SK-N-SH treated with all-trans-retinoic acid at 6 μM for 48 hours (cell line): ENCODE measurements around the gene MED27.

Experiments used
- ATAC-seq: fragments of 200-7000 bp; cut with Tn5 transposase; 3 replicates; pipeline ENCODE4 v1.9.1; 2020; ENCODE audit warnings: mild to moderate bottlenecking, moderate library complexity
- ARNTL ChIP-seq: fragments of 450-650 bp; formaldehyde crosslinking; IDR thresholded peaks from 2 replicates; pipeline ENCODE4 v1.5.0; 2020; ENCODE audit warnings: low read depth, mild to moderate bottlenecking, moderate library complexity, borderline replicate concordance
- BACH2 ChIP-seq: fragments of 250-450 bp; sonication (Bioruptor Pico); IDR thresholded peaks from 2 replicates; pipeline ENCODE4 v1.9.0; 2021; ENCODE audit warnings: mild to moderate bottlenecking, borderline replicate concordance
- CREB5 ChIP-seq: fragments of 250-450 bp; sonication (Bioruptor Pico); IDR thresholded peaks from 2 replicates; pipeline ENCODE4 v1.5.1; 2020; ENCODE audit warnings: low read depth, mild to moderate bottlenecking, moderate library complexity
- CSDC2 ChIP-seq: fragments of 250-450 bp; sonication (Bioruptor Pico); IDR thresholded peaks from 2 replicates; pipeline ENCODE4 v1.5.0; 2020; ENCODE audit warnings: mild to moderate bottlenecking, moderate library complexity
- ESRRG ChIP-seq: fragments of 250-450 bp; sonication (Bioruptor Pico); IDR thresholded peaks from 2 replicates; pipeline ENCODE4 v1.6.1; 2021; ENCODE audit warnings: mild to moderate bottlenecking
- GLIS3 ChIP-seq: fragments of 250-450 bp; sonication (Bioruptor Pico); IDR thresholded peaks from 2 replicates; pipeline ENCODE4 v1.5.0; 2020; ENCODE audit warnings: mild to moderate bottlenecking, moderate library complexity
- ISL1 ChIP-seq: fragments of 250-450 bp; sonication (Bioruptor Pico); IDR thresholded peaks from 2 replicates; pipeline ENCODE4 v2.1.2; 2022; ENCODE audit warnings: mild to moderate bottlenecking, moderate library complexity
- OSR1 ChIP-seq: fragments of 250-450 bp; sonication (Bioruptor Pico); IDR thresholded peaks from 2 replicates; pipeline ENCODE4 v1.8.0; 2022; ENCODE audit warnings: moderate library complexity, mild to moderate bottlenecking, inconsistent platforms
- PATZ1 ChIP-seq: fragments of 250-450 bp; sonication (Bioruptor Pico); IDR thresholded peaks from 2 replicates; pipeline ENCODE4 v1.8.0; 2020; ENCODE audit warnings: mild to moderate bottlenecking, moderate library complexity, borderline replicate concordance
- POU6F1 ChIP-seq: fragments of 250-450 bp; sonication (Bioruptor Pico); IDR thresholded peaks from 2 replicates; pipeline ENCODE4 v1.8.0; 2021; ENCODE audit warnings: low read depth, mild to moderate bottlenecking, moderate library complexity, borderline replicate concordance
- PPARA ChIP-seq: fragments of 250-450 bp; sonication (Bioruptor Pico); IDR thresholded peaks from 2 replicates; pipeline ENCODE4 v1.5.0; 2020; ENCODE audit warnings: mild to moderate bottlenecking, borderline replicate concordance
- RARB ChIP-seq: fragments of 250-450 bp; sonication (Bioruptor Pico); IDR thresholded peaks from 2 replicates; pipeline ENCODE4 v1.8.0; 2021; ENCODE audit warnings: mild to moderate bottlenecking, moderate library complexity
- SNAI2 ChIP-seq: fragments of 250-450 bp; sonication (Bioruptor Pico); IDR thresholded peaks from 2 replicates; pipeline ENCODE4 v1.5.0; 2020; ENCODE audit warnings: mild to moderate bottlenecking, moderate library complexity
- TCF4 ChIP-seq: fragments of 250-450 bp; sonication (Bioruptor Pico); IDR thresholded peaks from 2 replicates; pipeline ENCODE4 v1.8.0; 2021; ENCODE audit warnings: mild to moderate bottlenecking, moderate library complexity, borderline replicate concordance
- TOX ChIP-seq: fragments of 250-450 bp; sonication (Bioruptor Pico); IDR thresholded peaks from 2 replicates; pipeline ENCODE4 v1.8.0; 2021; ENCODE audit warnings: mild to moderate bottlenecking, moderate library complexity, borderline replicate concordance
- ZC3H10 ChIP-seq: fragments of 250-450 bp; sonication (Bioruptor Pico); IDR thresholded peaks from 2 replicates; pipeline ENCODE4 v1.5.1; 2021; ENCODE audit warnings: mild to moderate bottlenecking, moderate library complexity
- ZFP30 ChIP-seq: fragments of 450-650 bp; formaldehyde crosslinking; IDR thresholded peaks from 2 replicates; pipeline ENCODE4 v1.5.0; 2022; ENCODE audit warnings: mild to moderate bottlenecking, moderate library complexity
- ZNF565 ChIP-seq: fragments of 450-650 bp; formaldehyde crosslinking; conservative IDR thresholded peaks from 2 replicates; pipeline ENCODE4 v1.5.0; 2020; ENCODE audit warnings: low read depth, mild to moderate bottlenecking, moderate library complexity
- ZNF70 ChIP-seq: fragments of 450-650 bp; formaldehyde crosslinking; IDR thresholded peaks from 2 replicates; pipeline ENCODE4 v1.5.0; 2020; ENCODE audit warnings: mild to moderate bottlenecking, moderate library complexity
- TF ChIP-seq, protein P1 (sequence below): fragments of 250-450 bp; sonication (Bioruptor Pico); IDR thresholded peaks from 2 replicates; pipeline ENCODE4 v1.5.0; 2020; ENCODE audit warnings: mild to moderate bottlenecking, moderate library complexity

The MED27 gene

GRCh38 chr9:131997076-131997475 is 82.6 kb downstream of the MED27 start:
- no peak; the same call in 2 of the 3 replicates for ATAC-seq
- TF ChIP-seq ESRRG (CRISPR knock-in tag) (no peak), RARB (no peak), ZC3H10 (no peak), TCF4 (CRISPR knock-in tag) (no peak; the same call in 1 of the 2 replicates), SNAI2 (CRISPR knock-in tag) (no peak)
- TF ChIP-seq, protein P1, sequence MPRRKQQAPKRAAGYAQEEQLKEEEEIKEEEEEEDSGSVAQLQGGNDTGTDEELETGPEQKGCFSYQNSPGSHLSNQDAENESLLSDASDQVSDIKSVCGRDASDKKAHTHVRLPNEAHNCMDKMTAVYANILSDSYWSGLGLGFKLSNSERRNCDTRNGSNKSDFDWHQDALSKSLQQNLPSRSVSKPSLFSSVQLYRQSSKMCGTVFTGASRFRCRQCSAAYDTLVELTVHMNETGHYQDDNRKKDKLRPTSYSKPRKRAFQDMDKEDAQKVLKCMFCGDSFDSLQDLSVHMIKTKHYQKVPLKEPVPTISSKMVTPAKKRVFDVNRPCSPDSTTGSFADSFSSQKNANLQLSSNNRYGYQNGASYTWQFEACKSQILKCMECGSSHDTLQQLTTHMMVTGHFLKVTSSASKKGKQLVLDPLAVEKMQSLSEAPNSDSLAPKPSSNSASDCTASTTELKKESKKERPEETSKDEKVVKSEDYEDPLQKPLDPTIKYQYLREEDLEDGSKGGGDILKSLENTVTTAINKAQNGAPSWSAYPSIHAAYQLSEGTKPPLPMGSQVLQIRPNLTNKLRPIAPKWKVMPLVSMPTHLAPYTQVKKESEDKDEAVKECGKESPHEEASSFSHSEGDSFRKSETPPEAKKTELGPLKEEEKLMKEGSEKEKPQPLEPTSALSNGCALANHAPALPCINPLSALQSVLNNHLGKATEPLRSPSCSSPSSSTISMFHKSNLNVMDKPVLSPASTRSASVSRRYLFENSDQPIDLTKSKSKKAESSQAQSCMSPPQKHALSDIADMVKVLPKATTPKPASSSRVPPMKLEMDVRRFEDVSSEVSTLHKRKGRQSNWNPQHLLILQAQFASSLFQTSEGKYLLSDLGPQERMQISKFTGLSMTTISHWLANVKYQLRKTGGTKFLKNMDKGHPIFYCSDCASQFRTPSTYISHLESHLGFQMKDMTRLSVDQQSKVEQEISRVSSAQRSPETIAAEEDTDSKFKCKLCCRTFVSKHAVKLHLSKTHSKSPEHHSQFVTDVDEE: peak; percentile 32; the same call in 1 of the 2 replicates

- no peak; the same call in 2 of the 3 replicates for ATAC-seq
- TF ChIP-seq TOX (CRISPR knock-in tag) (no peak), ZNF70 (no peak), ZNF565 (CRISPR knock-in tag) (no peak), TCF4 (CRISPR knock-in tag) (no peak), ZFP30 (CRISPR knock-in tag) (no peak), PPARA (CRISPR knock-in tag) (no peak), BACH2 (CRISPR knock-in tag) (no peak), GLIS3 (CRISPR knock-in tag) (no peak), CREB5 (CRISPR knock-in tag) (no peak), ZC3H10 (no peak), CSDC2 (CRISPR knock-in tag) (no peak), ARNTL (no peak), RARB (no peak), SNAI2 (CRISPR knock-in tag) (no peak), ISL1 (CRISPR knock-in tag) (no peak), OSR1 (CRISPR knock-in tag) (no peak), POU6F1 (CRISPR knock-in tag) (no peak), PATZ1 (CRISPR knock-in tag) (no peak), ESRRG (CRISPR knock-in tag) (no peak)
- TF ChIP-seq, protein P1: no peak
These were observed 84.3 kb downstream of the MED27 start for GRCh38 chr9:131995382-131995781.
